Endometrium (tissue), 2 donors: Measurements from ENCODE around the gene HOXC9.
"Not testable (repeated sequence)": the region's sequence is repeated elsewhere in the genome, so short reads cannot be mapped to it uniquely, and the experiment has no call there.

Source experiments
- FAIRE-seq: peaks from 2 replicates; lab custom pipeline; 2012; peaks lifted over from hg19 to GRCh38; lab: Jason Lieb, UNC
- donor health status: control.
- donor health status: control.

Gene HOXC9

GRCh38 chr12:54040148-54040494, 40.2 kb downstream of the HOXC9 start:
- FAIRE-seq = no peak

DNA sequence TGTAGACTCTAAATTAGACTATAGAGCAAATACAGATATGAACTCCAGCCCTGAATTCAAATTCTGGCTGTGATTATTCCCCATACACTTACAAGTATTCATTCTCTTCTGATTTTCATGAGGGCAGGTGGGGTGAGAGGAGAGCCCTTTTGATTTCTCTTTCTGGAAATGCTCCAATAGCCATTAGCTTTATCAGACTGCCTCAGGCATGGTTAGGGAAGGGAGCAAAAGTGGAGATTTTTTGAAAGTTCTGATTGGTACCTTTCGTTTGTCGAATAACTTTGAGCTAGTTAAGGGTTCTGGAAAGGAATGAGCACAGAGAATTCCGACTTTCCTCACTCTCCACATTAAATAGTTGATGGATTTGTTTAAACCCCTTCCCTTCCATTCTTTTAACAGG, 40.7 kb downstream of the HOXC9 start:
- FAIRE-seq = no peak

- FAIRE-seq = no peak
Measured at GRCh38 chr12:54041097-54041690, 41.2 kb downstream of the HOXC9 start.

- FAIRE-seq = not testable (repeated sequence)
Measured at GRCh38 chr12:54042033-54042432, 42.1 kb downstream of the HOXC9 start.

DNA sequence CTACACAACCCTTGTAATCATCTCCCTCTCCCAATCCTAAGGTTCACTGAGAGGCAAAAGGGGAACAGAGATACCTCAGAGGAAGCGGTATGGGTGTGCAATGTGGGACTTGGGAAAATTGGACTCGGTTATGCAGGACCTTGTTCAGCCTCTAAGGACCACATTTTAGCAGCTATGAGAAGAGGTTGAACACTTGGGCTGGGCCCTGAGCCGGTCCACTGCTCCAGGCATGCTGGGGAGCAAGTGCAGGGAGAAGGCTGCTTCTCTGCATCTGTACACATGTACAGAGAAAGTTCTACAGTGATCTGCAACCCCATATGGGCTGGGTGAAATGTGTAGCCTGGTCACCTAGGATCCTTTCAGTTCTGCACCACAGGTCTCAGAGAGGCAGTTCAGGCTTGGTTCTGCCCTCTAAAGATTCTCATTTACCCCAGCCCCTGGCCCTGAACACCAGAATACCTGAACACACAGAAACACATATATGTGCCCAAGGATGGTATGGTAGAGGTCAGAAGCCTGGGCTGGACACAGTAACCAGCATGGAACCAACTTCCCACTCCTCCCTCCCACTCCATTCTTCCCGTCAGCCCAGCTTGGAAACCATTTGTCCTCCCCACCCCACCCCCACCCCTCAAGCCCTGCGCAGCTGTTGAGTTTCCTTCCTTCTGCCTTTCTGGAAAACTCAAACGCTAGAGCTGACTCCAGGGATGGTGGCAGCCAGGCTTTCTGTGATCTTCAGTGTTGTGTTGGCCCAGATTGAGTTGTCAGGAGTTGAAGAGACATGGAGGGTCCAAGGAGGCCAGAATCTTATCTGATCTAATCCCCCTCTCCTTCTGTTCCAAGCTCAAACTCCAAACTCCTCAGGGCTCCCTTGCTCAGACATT, 43.3 kb downstream of the HOXC9 start:
- no peak for FAIRE-seq

GRCh38 chr12:54044425-54045103, 44.6 kb downstream of the HOXC9 start:
- no peak for FAIRE-seq

GRCh38 chr12:54045401-54045800, 45.4 kb downstream of the HOXC9 start:
- FAIRE-seq = no peak

GRCh38 chr12:54045868-54046521, 46.0 kb downstream of the HOXC9 start:
- FAIRE-seq = no peak

DNA sequence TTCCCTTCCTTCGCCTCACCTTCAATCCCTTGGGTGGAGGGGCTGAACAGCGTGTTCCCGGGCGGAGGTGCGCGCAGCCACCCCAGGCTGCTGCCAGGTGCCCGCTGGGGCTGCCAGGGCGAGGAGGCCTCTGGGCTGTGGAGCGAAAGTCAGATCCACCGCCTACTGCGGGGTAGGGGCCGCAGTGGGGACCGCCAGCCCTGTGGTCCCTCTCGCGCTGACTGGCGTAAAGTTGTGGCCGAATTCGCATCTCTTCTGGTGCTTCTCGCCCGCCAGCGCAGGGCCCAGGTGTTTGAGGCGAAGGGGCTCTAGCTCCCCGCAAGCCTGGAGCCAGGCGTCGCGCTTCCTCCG, 46.8 kb downstream of the HOXC9 start:
- no peak for FAIRE-seq

GRCh38 chr12:54047160-54047963, 47.4 kb downstream of the HOXC9 start:
- FAIRE-seq = no peak

- FAIRE-seq = no peak
Measured at GRCh38 chr12:54047964-54048303, 48.0 kb downstream of the HOXC9 start.

- FAIRE-seq = no peak
Measured at GRCh38 chr12:54048406-54049093, 48.6 kb downstream of the HOXC9 start.

GRCh38 chr12:54049108-54049507, 49.1 kb downstream of the HOXC9 start:
- FAIRE-seq = no peak

DNA sequence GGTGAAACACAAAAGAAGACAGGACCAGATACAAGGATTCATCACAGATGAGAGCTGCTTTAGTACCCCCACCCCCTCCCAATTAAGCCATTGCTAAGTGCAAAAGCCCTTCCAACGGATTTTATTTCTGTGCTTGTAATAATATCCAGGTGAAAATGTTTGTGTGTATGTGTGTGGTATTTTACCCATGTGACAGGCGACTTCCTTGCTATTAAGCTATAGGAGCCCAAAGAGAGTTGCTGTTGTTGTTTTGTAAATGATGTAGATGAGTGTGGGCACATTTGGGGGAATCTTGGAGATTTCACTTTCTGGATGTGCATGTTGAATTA, 50.5 kb downstream of the HOXC9 start:
- FAIRE-seq = no peak

- FAIRE-seq = no peak
Measured at GRCh38 chr12:54051026-54051842, 51.3 kb downstream of the HOXC9 start.

DNA sequence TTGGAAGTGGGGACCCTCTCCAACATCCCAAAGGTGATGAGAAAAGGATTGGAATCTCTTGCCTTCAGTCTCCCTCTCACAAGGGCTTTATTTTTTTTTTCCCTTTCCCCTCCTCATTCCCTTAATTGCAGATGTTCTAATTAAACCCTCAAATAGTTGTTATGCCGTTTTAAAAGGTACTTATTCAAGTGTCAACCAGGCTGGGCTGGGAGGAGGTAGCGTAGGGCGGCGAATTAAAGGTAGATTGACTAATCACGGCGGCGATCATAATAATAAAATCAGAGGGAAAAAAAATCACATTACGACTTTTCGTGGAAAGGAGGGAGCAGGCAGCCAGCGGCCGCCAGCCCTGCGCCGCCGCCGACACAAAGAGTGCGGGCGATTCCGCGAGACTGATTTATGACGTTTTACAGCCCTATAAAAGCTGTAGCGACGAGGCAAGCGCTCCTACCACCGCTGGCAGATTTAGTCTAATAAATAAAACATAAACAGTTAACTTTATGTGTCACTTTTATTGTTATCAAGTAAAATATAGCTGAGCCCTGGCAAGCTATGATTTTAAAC, 52.0 kb downstream of the HOXC9 start:
- no peak for FAIRE-seq

DNA sequence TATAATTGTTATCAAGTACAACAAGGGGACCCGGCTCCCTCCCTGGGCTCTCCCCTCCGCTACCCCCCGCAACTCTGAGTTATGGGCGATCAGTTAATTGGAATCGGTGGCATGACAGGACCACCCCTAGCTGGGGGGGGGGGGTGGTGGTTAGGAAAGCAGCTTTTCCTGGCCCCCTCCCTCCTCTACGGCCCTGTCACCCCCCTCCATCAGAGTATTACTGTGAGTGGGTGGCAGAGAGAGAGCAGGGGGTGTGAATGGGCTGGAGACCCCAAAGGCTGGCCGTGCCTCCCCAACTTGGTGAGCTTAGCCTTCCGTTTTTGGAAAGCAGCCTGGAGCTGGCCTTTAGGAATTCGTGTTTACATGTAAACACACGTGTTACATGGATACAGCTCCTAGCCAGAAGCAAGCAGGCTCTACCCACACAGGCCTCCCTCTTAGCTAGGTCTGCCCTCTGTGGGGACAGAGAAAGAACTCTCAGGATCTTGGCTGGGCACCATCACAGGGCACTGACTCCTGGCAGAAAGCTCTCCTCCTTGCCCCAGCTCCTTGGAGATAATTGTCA, 52.6 kb downstream of the HOXC9 start:
- no peak for FAIRE-seq
